Esophagus (tissue), 2 donors: Measurements from ENCODE around the gene PTGIS. TPM values are rescaled to one million over a fixed set of nuclear protein-coding genes. Genes with fewer than 3 reads are reported as not detected.

ENCODE experiments used
- H3K27ac ChIP-seq, 2 donors: one replicate each; pipeline ENCODE4 v1.5.1; 2013; ENCODE audit warnings: low read depth in 2 of 2, mild to moderate bottlenecking in 2 of 2, inconsistent platforms in 1 of 2, low read length in 1 of 2, moderate library complexity in 1 of 2
- H3K27me3 ChIP-seq, 2 donors: one replicate each; pipeline ENCODE4 v1.6.1; 2013; ENCODE audit warnings: low read length in 2 of 2, control low read depth in 1 of 2, mild to moderate bottlenecking in 1 of 2; ENCODE audit not compliant: insufficient read depth in 2 of 2, control insufficient read depth in 1 of 2
- H3K36me3 ChIP-seq, 2 donors: one replicate each; pipeline ENCODE4 v1.6.1; 2013; ENCODE audit warnings: low read length in 1 of 2; ENCODE audit not compliant: control insufficient read depth in 2 of 2, insufficient read depth in 2 of 2
- H3K4me1 ChIP-seq, 2 donors: one replicate each; pipeline ENCODE4 v1.6.1; 2013; ENCODE audit warnings: low read length in 1 of 2; ENCODE audit not compliant: control insufficient read depth in 2 of 2, insufficient read depth in 2 of 2
- H3K4me3 ChIP-seq, 2 donors: one replicate each; pipeline ENCODE4 v1.5.1; 2013; ENCODE audit warnings: low read length in 2 of 2, mild to moderate bottlenecking in 2 of 2, low read depth in 1 of 2, moderate library complexity in 1 of 2
- H3K9me3 ChIP-seq, 2 donors: one replicate each; pipeline ENCODE4 v1.6.1; 2013; ENCODE audit warnings: mild to moderate bottlenecking in 2 of 2, low read depth in 1 of 2, low read length in 1 of 2, moderate library complexity in 1 of 2; ENCODE audit not compliant: control insufficient read depth in 2 of 2, insufficient read depth in 1 of 2
- WGBS, 2 donors: extraction: QIAGEN DNeasy Blood & Tissue Kit; methylation state at CpG; one replicate each; pipeline ENCODE4 v1.1.7; 2013; 5-methylcytosine and 5-hydroxymethylcytosine counted together
- polyA plus RNA-seq, 2 donors: library from polyadenylated mRNA; stranded (reverse); fragments of 200-250 nt; gene quantifications; one replicate each; pipeline ENCODE4 v1.2.3, GENCODE V29; 2013
- donor health status: healthy with polysubstance abuse.
- donor health status: Bipolar disorder and iron deficiency.

PTGIS gene
- polyA plus RNA-seq, 2 donors: 3.5 to 6.1 TPM

DNA sequence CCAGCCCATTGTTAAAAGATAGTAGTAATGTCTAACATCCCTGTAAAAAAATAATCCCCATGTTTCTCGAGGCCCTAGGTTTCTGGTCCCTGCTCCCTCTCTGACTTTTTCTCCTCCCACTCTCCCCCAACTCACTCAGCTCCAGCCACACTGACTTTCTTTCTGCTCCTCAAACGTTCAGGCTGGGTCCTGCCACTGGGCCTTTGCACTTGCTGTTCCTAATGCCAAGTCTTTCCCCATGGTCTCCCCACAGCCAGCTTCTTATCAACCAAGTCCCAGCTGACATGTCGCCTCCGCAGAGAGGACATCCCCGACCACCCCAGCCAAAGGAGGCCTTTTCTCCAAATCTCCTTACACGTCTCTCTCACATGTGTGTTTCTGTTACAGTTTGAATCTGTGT, 21.8 kb upstream of the PTGIS start:
- Histone ChIP-seq H3K4me1 (peaks cover 9 to 11% of the 10 kb centered on the region in 2 donors), H3K9me3 (no peaks in the 10 kb centered on the region), H3K27me3 (no peaks in the 10 kb centered on the region), H3K4me3 (no peak overlapping the region), H3K36me3 (no peaks in the 10 kb centered on the region), H3K27ac (peak overlapping the region in 1 of 2 donors; percentile 47)
- 91% methylated on average over 6 of the region's 6 CpGs for WGBS, 2 donors

- Histone ChIP-seq H3K27me3 (no peaks in the 10 kb centered on the region), H3K27ac (peak overlapping the region in 1 of 2 donors; percentile 8), H3K4me1 (peaks cover 0 to 4% of the 10 kb centered on the region in 2 donors), H3K4me3 (no peak overlapping the region), H3K9me3 (peaks cover 3% of the 10 kb centered on the region in 2 donors), H3K36me3 (no peaks in the 10 kb centered on the region)
- WGBS, 2 donors: 49 to 58% methylated on average over 10 of the region's 10 CpGs
These were observed 19.2 kb upstream of the PTGIS start for GRCh38 chr20:49587111-49587570.

DNA sequence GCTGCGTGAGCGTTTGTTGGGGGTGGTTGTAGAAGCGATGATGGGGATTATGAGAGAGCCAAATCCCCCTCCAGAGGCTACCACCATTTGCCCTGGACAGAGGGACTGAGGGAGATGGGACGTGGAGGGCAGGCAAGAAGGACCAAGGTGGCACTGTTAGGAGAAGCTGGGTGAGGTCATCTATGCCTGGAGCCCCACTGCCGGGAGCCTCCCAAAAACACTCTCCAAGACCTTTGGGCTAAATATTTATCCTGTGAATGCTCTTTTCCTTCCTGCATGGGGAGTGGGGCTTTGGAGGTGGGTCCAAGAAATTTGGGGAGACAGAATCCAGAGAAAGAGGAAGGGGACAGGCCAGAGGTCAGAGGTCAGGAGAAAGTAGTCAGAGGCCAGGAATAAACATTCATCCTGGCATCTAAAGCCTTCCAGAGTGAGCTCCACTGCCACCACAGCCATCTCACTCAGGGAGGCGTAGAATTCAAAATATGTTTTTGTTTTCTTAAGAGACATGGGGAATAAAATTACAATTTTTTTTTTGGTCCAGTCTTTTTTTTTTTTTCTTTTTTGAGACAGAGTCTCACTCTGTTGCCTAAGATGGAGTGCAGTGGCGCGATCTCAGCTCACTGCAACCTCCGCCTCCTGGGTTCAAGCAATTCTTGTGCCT, 17.8 kb upstream of the PTGIS start:
- peaks cover 0 to 4% of the 10 kb centered on the region in 2 donors for H3K4me1 ChIP-seq
- no peak overlapping the region for H3K4me3 ChIP-seq
- H3K36me3 ChIP-seq: no peaks in the 10 kb centered on the region
- peak overlapping the region in 1 of 2 donors; percentile 27 for H3K27ac ChIP-seq
- peaks cover 3% of the 10 kb centered on the region in 2 donors for H3K9me3 ChIP-seq
- H3K27me3 ChIP-seq: no peaks in the 10 kb centered on the region
- 87 to 88% methylated on average over 9 of the region's 9 CpGs for WGBS, 2 donors

DNA sequence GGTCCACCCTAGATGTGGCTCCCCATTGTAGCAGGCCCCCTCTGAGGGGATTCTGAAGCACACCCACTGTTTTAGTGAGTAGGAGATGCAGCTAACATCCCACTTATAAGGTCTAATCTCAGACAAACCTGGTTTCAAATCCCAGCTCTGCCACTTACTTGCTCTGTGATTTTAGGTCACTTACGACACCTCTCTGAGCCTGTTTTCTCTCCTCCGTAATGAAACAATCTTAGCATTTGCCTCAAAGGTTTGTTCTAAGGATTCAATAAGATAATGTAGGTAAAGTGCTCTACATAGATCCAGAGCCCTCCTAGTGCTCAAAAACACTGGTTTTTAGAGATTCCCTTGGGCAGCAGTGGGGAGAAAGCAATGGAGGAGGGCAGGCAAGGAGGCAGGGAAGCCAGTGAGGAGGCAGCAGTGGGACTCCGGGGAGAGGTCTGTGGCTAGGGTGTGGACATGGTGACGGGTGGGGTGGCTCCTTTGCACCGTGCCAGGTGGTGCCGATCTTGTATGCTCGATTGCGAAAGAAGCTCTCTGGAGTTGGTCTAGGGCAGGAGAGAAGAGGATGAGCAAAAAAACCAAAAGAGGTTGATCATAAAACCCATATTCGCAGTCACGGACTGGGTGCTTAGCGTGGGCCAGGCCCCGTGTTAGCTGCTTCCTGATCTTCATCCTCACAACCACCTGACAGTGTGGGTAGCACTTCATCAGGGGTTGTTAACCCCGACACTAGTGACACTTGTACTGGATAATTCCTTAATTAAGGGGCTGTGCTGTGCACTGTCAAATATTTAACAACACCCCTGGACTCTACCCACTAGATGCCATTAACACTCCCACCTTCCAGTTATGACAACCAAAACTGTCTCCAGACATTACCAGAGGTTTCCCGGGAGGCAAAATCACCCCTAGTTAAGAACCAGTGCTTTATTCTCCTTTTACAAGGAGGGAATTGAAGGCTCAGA, 16.8 kb upstream of the PTGIS start:
- Histone ChIP-seq H3K9me3 (peaks cover 3% of the 10 kb centered on the region in 2 donors), H3K4me3 (no peak overlapping the region), H3K4me1 (peaks cover 0 to 4% of the 10 kb centered on the region in 2 donors), H3K36me3 (no peaks in the 10 kb centered on the region), H3K27me3 (no peaks in the 10 kb centered on the region), H3K27ac (peak overlapping the region; percentile 70 to 80)
- 67 to 79% methylated on average over 14 of the region's 14 CpGs for WGBS, 2 donors

- Histone ChIP-seq H3K27me3 (no peaks in the 10 kb centered on the region), H3K36me3 (no peaks in the 10 kb centered on the region), H3K27ac (peak overlapping the region; percentile 70 to 80), H3K4me3 (no peak overlapping the region), H3K4me1 (peaks cover 0 to 4% of the 10 kb centered on the region in 2 donors), H3K9me3 (peaks cover 3% of the 10 kb centered on the region in 2 donors)
- WGBS, 2 donors: 34 to 43% methylated on average over 12 of the region's 12 CpGs
These were observed 15.9 kb upstream of the PTGIS start for GRCh38 chr20:49583669-49584417.

DNA sequence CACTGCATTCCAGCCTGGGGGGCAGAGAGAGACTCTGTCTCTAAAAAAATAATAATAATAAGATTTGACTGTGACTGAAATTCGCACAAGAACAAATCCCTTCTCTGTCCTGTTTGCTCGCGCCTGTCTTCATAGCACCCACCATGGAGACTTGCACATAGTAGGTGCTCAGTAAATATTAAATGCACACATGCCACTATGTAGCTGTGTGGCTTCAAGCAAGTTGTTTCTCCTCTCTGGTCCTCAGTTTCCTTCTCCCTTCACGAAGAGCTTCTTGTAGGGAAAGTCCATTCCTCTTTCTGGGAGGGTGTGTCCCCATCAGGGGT, 15.4 kb upstream of the PTGIS start:
- Histone ChIP-seq H3K27ac (no peak overlapping the region), H3K9me3 (peaks cover 3% of the 10 kb centered on the region in 2 donors), H3K36me3 (no peaks in the 10 kb centered on the region), H3K27me3 (no peaks in the 10 kb centered on the region), H3K4me3 (no peak overlapping the region), H3K4me1 (peaks cover 0 to 4% of the 10 kb centered on the region in 2 donors)
- WGBS, 2 donors: 67 to 85% methylated on average over 4 of the region's 4 CpGs

DNA sequence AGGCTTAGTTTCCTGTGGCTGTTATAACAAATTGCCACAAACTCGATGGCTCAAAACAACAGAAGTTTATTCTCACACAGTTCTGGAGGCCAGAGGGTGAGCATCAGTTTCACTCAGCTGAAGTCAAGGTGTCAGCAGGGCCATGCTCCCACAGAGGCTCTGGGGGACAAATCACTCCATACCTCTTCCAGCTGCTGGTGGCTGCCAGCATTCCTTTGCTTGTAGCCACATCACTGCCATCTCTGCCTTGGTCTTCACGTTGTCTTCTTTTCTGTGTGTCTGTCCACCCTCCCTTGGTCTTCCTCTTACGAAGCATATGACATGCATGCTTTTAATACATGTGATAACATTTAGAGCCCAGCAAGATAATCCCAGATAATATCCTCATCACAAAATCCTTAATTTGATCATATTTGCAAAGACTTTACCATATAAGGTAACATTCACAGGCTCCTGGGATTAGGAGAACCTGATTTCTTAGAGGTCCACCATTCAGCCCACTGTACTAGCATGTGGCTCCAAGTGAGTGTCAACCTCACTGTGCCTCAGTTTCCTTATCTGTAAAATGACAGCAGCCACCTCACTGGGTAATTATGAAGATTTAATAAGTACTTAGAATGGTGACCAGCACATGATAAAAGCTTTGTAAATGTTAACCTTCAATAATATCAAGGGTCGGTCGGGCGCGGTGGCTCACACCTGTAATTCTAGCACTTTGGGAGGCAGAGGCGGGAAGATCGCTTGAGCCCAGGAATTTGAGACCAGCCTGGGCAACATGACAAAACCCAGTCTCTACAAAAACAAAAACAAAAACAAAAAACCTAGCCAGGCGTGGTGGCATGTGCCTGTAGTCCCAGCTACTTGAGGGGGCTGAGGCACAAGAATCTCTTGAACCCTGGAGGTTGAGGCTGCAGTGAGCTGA, 14.7 kb upstream of the PTGIS start:
- no peaks in the 10 kb centered on the region for H3K27me3 ChIP-seq
- H3K27ac ChIP-seq: no peak overlapping the region
- H3K36me3 ChIP-seq: no peaks in the 10 kb centered on the region
- no peak overlapping the region for H3K4me3 ChIP-seq
- WGBS, 2 donors: 93 to 95% methylated on average over 10 of the region's 10 CpGs
- H3K9me3 ChIP-seq: peaks cover 3% of the 10 kb centered on the region in 2 donors
- H3K4me1 ChIP-seq: peaks cover 0 to 4% of the 10 kb centered on the region in 2 donors

DNA sequence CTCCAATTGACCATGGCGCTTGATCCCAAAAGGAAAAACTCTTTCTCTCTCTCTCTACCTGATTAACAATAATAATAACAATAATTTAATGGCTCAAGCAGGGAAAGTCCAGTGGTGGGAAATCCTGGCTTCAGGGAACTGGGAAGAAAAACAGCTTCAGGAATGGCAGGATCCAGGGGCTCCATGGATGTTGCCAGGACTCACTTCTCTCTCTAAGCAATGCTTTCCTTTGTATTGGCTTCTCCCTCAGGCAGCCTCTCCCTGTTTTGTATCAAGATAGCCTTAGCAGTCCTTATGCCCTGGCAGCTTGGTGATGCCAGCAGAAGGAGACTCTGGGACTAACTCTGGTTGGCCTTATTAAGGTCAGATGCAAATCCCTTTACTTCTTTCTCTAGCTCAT, 13.5 kb upstream of the PTGIS start:
- 97 to 100% methylated on average over 1 of the region's 1 CpG for WGBS, 2 donors
- H3K27ac ChIP-seq: peak overlapping the region in 1 of 2 donors; percentile 37
- H3K27me3 ChIP-seq: no peaks in the 10 kb centered on the region
- H3K9me3 ChIP-seq: peaks cover 3% of the 10 kb centered on the region in 2 donors
- H3K4me1 ChIP-seq: peaks cover 0 to 4% of the 10 kb centered on the region in 2 donors
- H3K4me3 ChIP-seq: no peak overlapping the region
- H3K36me3 ChIP-seq: no peaks in the 10 kb centered on the region
